Measurements from ENCODE around the gene MECR.

The MECR gene

GRCh38 chr1:29259802-29260441 is 29.2 kb upstream of the MECR start:
- peak; percentile 51 for DNase-seq
- CTCF ChIA-PET, result no interaction called here
- peak overlapping the region; percentile 60 for H3K4me3 Mint-ChIP-seq
- H3K9me3 Mint-ChIP-seq, result no peaks in the 10 kb centered on the region
- H3K36me3 Mint-ChIP-seq, result no peaks in the 10 kb centered on the region
- peaks cover 63% of the 10 kb centered on the region for H3K27me3 Mint-ChIP-seq
- H3K27ac Mint-ChIP-seq, result no peak overlapping the region
- H3K4me1 Mint-ChIP-seq, result peaks cover 6% of the 10 kb centered on the region

DNA sequence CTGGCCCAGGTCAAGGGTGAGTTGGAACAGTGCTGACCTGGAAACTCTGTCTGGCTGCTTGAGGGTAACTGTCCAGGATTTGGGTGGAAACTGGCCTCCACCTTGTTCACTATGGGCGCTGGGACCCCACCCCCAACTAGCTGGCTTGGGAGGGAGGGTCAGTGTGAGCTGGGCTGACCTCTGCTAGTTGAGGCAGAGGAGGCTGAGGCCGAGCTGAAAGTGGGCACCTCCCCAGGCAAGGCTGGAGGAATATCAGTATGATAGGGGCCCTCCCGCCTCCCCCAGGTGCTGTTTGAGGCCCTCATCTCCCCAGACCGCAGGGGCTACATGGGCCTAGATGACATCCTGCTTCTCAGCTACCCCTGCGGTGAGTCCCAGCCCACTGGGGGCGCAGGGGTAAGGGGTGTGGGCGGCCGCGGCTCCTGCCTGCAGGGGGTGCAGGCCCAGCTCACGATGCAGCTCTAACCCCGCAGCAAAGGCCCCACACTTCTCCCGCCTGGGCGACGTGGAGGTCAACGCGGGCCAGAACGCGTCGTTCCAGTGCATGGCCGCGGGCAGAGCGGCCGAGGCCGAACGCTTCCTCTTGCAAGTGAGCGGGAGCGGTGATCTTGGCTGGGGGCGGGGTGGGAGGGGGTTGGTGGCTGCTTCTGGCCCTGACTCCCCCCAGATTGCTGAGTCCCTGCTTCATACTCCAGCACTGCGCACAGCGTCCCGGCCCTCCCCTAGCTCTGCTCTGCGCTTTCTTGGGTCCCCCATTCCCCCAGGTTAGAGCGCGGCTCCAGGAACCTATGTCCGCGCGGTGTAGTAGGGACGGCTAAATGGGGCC is 28.5 kb upstream of the MECR start:
- peaks cover 63% of the 10 kb centered on the region for H3K27me3 Mint-ChIP-seq
- H3K4me3 Mint-ChIP-seq, result no peak overlapping the region
- no peak for DNase-seq
- H3K4me1 Mint-ChIP-seq, result peaks cover 6% of the 10 kb centered on the region
- CTCF ChIA-PET, result no interaction called here
- no peaks in the 10 kb centered on the region for H3K9me3 Mint-ChIP-seq
- no peaks in the 10 kb centered on the region for H3K36me3 Mint-ChIP-seq
- H3K27ac Mint-ChIP-seq, result no peak overlapping the region

GRCh38 chr1:29258189-29258975 is 27.6 kb upstream of the MECR start:
- Mint-ChIP-seq H3K9me3 (no peaks in the 10 kb centered on the region), H3K27ac (no peak overlapping the region), H3K4me3 (no peak overlapping the region), H3K27me3 (peaks cover 63% of the 10 kb centered on the region), H3K4me1 (peaks cover 6% of the 10 kb centered on the region), H3K36me3 (no peaks in the 10 kb centered on the region)
- no peak for DNase-seq
- CTCF ChIA-PET, result no interaction called here

- no peak for DNase-seq
- peaks cover 6% of the 10 kb centered on the region for H3K4me1 Mint-ChIP-seq
- no peak overlapping the region for H3K4me3 Mint-ChIP-seq
- H3K9me3 Mint-ChIP-seq, result no peaks in the 10 kb centered on the region
- CTCF ChIA-PET, result no interaction called here
- peaks cover 61% of the 10 kb centered on the region for H3K27me3 Mint-ChIP-seq
- H3K36me3 Mint-ChIP-seq, result no peaks in the 10 kb centered on the region
- no peak overlapping the region for H3K27ac Mint-ChIP-seq
Measured at GRCh38 chr1:29256979-29257804, 26.5 kb upstream of the MECR start.

DNA sequence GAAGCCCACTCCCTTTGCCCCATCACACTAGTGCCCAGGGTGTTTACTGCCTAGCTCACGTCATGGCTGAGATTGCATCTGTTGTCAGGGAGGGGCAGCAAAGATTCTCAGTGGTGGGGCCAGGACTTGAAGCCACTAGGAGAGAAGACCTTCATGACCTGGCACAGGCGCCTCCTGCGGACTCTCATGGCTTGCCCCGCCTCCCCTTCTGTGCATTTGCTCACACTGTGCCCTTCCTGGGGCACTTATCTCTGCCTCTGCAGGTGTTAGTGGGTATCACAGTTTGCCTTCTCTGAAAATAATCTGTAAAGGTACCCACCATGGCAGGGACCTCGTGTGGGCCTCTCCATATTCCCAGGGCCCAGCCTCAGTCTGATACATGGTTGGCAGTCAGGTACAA is 25.7 kb upstream of the MECR start:
- CTCF ChIA-PET, result no interaction called here
- Mint-ChIP-seq H3K9me3 (no peaks in the 10 kb centered on the region), H3K27ac (no peak overlapping the region), H3K36me3 (no peaks in the 10 kb centered on the region), H3K4me1 (peaks cover 6% of the 10 kb centered on the region), H3K27me3 (peaks cover 58% of the 10 kb centered on the region), H3K4me3 (no peak overlapping the region)
- DNase-seq, result no peak

DNA sequence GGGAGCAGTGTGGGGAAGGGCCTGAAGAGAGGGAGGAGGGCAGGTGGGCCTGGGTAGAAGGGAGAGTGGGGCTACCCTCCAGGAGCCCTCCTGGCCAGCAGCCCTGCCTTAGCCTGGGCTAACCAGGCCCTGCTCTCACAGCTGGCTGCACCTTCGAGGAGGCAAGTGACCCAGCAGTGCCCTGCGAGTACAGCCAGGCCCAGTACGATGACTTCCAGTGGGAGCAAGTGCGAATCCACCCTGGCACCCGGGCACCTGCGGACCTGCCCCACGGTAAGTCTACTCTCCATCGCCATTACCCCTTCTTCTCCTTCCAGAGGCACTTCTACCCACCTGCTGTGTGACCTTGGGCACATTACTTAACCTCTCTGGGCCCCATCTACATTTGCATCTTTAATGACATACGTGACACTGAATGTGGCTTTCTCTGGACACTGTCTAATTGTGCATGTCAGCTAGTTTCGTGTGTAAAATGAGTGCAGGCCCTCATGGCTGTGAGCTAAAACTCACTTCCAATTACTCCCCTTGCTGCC is 24.5 kb upstream of the MECR start:
- DNase-seq, result no peak
- Mint-ChIP-seq H3K9me3 (no peaks in the 10 kb centered on the region), H3K27me3 (peaks cover 46% of the 10 kb centered on the region), H3K27ac (no peak overlapping the region), H3K36me3 (no peaks in the 10 kb centered on the region), H3K4me1 (peaks cover 2% of the 10 kb centered on the region), H3K4me3 (no peak overlapping the region)
- CTCF ChIA-PET, result no interaction called here

GRCh38 chr1:29254346-29254745 is 23.6 kb upstream of the MECR start:
- Mint-ChIP-seq H3K9me3 (no peaks in the 10 kb centered on the region), H3K36me3 (no peaks in the 10 kb centered on the region), H3K4me1 (peaks cover 3% of the 10 kb centered on the region), H3K27me3 (peaks cover 41% of the 10 kb centered on the region), H3K4me3 (no peak overlapping the region), H3K27ac (no peak overlapping the region)
- DNase-seq, result no peak
- CTCF ChIA-PET, result no interaction called here

GRCh38 chr1:29253180-29253579 is 22.4 kb upstream of the MECR start:
- H3K4me3 Mint-ChIP-seq, result no peak overlapping the region
- CTCF ChIA-PET, result no interaction called here
- peaks cover 3% of the 10 kb centered on the region for H3K4me1 Mint-ChIP-seq
- H3K27ac Mint-ChIP-seq, result no peak overlapping the region
- H3K36me3 Mint-ChIP-seq, result no peaks in the 10 kb centered on the region
- peaks cover 36% of the 10 kb centered on the region for H3K27me3 Mint-ChIP-seq
- no peaks in the 10 kb centered on the region for H3K9me3 Mint-ChIP-seq
- no peak for DNase-seq

GRCh38 chr1:29251164-29252124 is 20.7 kb upstream of the MECR start:
- no peak for DNase-seq
- Mint-ChIP-seq H3K9me3 (no peaks in the 10 kb centered on the region), H3K36me3 (no peaks in the 10 kb centered on the region), H3K4me1 (peaks cover 3% of the 10 kb centered on the region), H3K27ac (no peak overlapping the region), H3K4me3 (no peak overlapping the region), H3K27me3 (peaks cover 28% of the 10 kb centered on the region)
- CTCF ChIA-PET, result no interaction called here

DNA sequence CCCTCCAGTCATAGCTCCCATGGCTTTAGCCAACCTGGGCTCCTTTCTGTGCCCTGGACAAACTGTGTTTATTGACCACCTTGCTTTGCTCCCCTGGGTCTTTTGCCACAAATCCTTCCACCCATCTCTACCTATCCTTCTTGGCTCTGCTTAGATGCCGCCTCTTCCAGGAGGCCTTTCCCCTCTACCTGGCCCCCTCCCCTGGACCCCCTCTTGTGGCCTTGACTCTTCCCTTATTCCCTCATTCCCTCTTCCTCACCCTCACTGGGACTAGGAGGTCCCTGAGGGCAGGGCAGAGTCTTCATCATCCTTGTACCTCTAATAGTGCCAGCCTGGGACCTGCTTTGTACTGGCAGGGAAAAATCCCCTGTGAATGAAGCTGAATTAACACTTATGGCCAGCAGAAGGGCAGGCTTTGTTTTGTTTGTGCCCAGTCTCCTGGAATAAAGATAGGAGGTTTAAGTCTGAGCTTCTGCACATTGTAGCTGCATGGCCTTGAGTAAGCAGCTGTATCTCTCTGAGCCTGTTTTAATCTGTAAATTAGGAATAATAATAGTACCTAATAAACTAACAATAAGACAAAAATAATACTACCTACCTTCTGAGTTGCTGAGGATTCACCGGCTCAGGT is 19.3 kb upstream of the MECR start:
- no peak for DNase-seq
- H3K36me3 Mint-ChIP-seq, result no peaks in the 10 kb centered on the region
- no peaks in the 10 kb centered on the region for H3K9me3 Mint-ChIP-seq
- H3K4me3 Mint-ChIP-seq, result no peak overlapping the region
- H3K4me1 Mint-ChIP-seq, result peaks cover 3% of the 10 kb centered on the region
- CTCF ChIA-PET, result interaction anchor here (1.7 kb wide), 1 partner anchor 836 kb away, joined by 3 read pairs; no protein-coding TSS in a partner anchor
- H3K27me3 Mint-ChIP-seq, result peaks cover 20% of the 10 kb centered on the region
- no peak overlapping the region for H3K27ac Mint-ChIP-seq

DNA sequence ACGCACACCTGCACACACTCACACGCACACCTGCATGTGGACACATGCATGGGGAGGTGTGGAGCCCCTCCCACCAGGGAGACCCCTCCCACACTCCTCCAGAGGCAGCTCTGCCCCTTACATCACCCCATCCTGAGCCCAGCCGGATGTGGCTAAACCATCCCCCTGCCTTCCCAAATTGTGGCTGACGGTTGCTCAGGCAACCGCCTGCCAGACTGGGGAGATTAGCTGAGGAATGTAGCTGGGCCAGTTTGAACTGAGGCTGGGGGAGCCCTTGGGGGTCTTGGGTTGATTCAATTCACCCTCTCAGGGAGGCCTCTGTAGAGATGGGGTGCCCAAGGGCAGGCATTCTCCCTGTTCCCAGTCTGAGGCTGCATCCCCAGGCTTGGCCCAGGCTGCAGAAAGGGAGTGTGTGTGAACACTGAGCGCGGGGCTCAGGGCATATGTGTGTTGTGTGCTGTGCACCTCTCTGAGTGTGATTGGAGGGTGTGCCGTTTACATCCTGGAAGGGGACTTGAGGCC is 18.5 kb upstream of the MECR start:
- Mint-ChIP-seq H3K4me1 (peaks cover 3% of the 10 kb centered on the region), H3K36me3 (no peaks in the 10 kb centered on the region), H3K27me3 (peaks cover 20% of the 10 kb centered on the region), H3K4me3 (no peak overlapping the region), H3K27ac (no peak overlapping the region), H3K9me3 (no peaks in the 10 kb centered on the region)
- CTCF ChIA-PET, result interaction anchor here (1.7 kb wide), 1 partner anchor 836 kb away, joined by 3 read pairs; no protein-coding TSS in a partner anchor
- DNase-seq, result no peak

- CTCF ChIA-PET, result no interaction called here
- H3K36me3 Mint-ChIP-seq, result no peaks in the 10 kb centered on the region
Measured at GRCh38 chr1:29248409-29248808, 17.7 kb upstream of the MECR start.

More at GRCh38 chr1:29248409-29248808, 17.7 kb upstream of the MECR start:
- Mint-ChIP-seq H3K27me3 (peaks cover 20% of the 10 kb centered on the region), H3K4me1 (peaks cover 3% of the 10 kb centered on the region), H3K4me3 (no peak overlapping the region), H3K9me3 (no peaks in the 10 kb centered on the region), H3K27ac (no peak overlapping the region)
- DNase-seq, result no peak
